Fibroblast of lung (primary cell): ENCODE data around the gene VAV2. TPM values are rescaled to one million over a fixed set of nuclear protein-coding genes. Genes with fewer than 3 reads are reported as not detected.

Experiments used
- DNase-seq, 2 donors: peaks; one replicate each; pipeline versions ENCODE4 v3.0.0 to v3.0.0-alpha.2; 2010; ENCODE audit warnings: low read depth in 2 of 2
- H2AFZ ChIP-seq: 2 replicates; pipeline ENCODE4 v1.5.1; 2012; ENCODE audit warnings: low read length, control low read depth, inconsistent platforms
- H3K27ac ChIP-seq: 2 replicates; pipeline ENCODE4 v1.5.1; 2011; ENCODE audit warnings: low read length, control low read depth; ENCODE audit not compliant: insufficient read depth
- H3K27me3 ChIP-seq: 2 replicates; pipeline ENCODE4 v1.5.1; 2011; ENCODE audit warnings: mild to moderate bottlenecking, low read length; ENCODE audit not compliant: control insufficient read depth, insufficient read depth
- H3K36me3 ChIP-seq: 2 replicates; pipeline ENCODE4 v1.5.1; 2011; ENCODE audit warnings: low read length; ENCODE audit not compliant: control insufficient read depth, insufficient read depth
- H3K4me1 ChIP-seq: 2 replicates; pipeline ENCODE4 v1.5.1; 2011; ENCODE audit warnings: low read length; ENCODE audit not compliant: control insufficient read depth, insufficient read depth; ENCODE audit errors: extremely low read depth
- H3K4me2 ChIP-seq: 2 replicates; pipeline ENCODE4 v1.5.1; 2011; ENCODE audit warnings: low read length, control low read depth; ENCODE audit not compliant: insufficient read depth; ENCODE audit errors: extremely low read depth
- H3K4me3 ChIP-seq, 4 experiments: fragments of 200-600 bp in 1 of 4; sonication (generic) in 1 of 4; replicated peaks in 1 of 4; 2 replicates each; pipeline ENCODE4 v1.5.1; 2011 to 2016; ENCODE audit warnings: low read length in 4 of 4, low read depth in 3 of 4, mild to moderate bottlenecking in 3 of 4, control low read depth in 2 of 4, inconsistent platforms in 1 of 4, mixed read lengths in 1 of 4; ENCODE audit not compliant: insufficient read depth in 1 of 4; ENCODE audit errors: control extremely low read depth in 1 of 4
- H3K79me2 ChIP-seq: 2 replicates; pipeline ENCODE4 v1.5.1; 2012; ENCODE audit warnings: mild to moderate bottlenecking, low read length, inconsistent platforms; ENCODE audit not compliant: control insufficient read depth, insufficient read depth
- H3K9ac ChIP-seq: 2 replicates; pipeline ENCODE4 v1.5.1; 2011; ENCODE audit warnings: mild to moderate bottlenecking, low read length, control low read depth; ENCODE audit not compliant: insufficient read depth
- H3K9me3 ChIP-seq: 2 replicates; pipeline ENCODE4 v1.5.1; 2012; ENCODE audit warnings: low read depth, low read length; ENCODE audit not compliant: control insufficient read depth, insufficient read depth
- H4K20me1 ChIP-seq: 2 replicates; pipeline ENCODE4 v1.5.1; 2011; ENCODE audit warnings: low read length; ENCODE audit not compliant: control insufficient read depth, insufficient read depth; ENCODE audit errors: extremely low read depth
- CTCF ChIP-seq, 2 donors: IDR thresholded peaks in 1 of 2; conservative IDR thresholded peaks in 1 of 2; 1 replicate in 1 of 2; 2 replicates in 1 of 2; pipeline ENCODE4 v1.5.1; 2011 to 2012; ENCODE audit warnings: low read length in 2 of 2, control low read depth in 1 of 2, inconsistent platforms in 1 of 2, low read depth in 1 of 2, mild to moderate bottlenecking in 1 of 2
- EZH2 ChIP-seq: IDR thresholded peaks from 2 replicates; pipeline ENCODE4 v1.5.1; 2012; ENCODE audit warnings: low read length, control low read depth, mild to moderate bottlenecking; ENCODE audit errors: missing control alignments
- polyA plus RNA-seq, 2 donors: library from polyadenylated mRNA; depleted of rRNA in 1 of 2; stranded (reverse) in 1 of 2; unstranded in 1 of 2; fragments of >200 nt; gene quantifications; 2 replicates each; pipeline ENCODE4 v1.2.1, GENCODE V29; 2011 to 2012; ENCODE audit warnings: missing spikeins in 1 of 2
- total RNA-seq: library from RNA; depleted of rRNA; stranded (reverse); fragments of >200 nt; gene quantifications from 2 replicates; pipeline ENCODE4 v1.2.1, GENCODE V29; 2014

Gene VAV2
- total and polyA plus RNA-seq, 2 donors (not counting 1 experiment from before 2014, with no cell fraction given), result 13.7 to 17.7 TPM

GRCh38 chr9:133979273-133979920 lies 12.7 kb downstream of the VAV2 start:
- peak overlapping the region; percentile 76 for H3K4me2 ChIP-seq
- peak overlapping the region in 3 of 4 experiments; percentile 21 to 38 (median 32) for H3K4me3 ChIP-seq
- H3K79me2 ChIP-seq, result peaks cover 84% of the 10 kb centered on the region
- H3K36me3 ChIP-seq, result peaks cover 5% of the 10 kb centered on the region
- no peaks in the 10 kb centered on the region for H4K20me1 ChIP-seq
- peak overlapping the region; percentile 43 for H2AFZ ChIP-seq
- peak overlapping the region; percentile 13 for H3K27ac ChIP-seq
- DNase-seq, result peak; percentile 45 to 46
- peak overlapping the region; percentile 38 for H3K9ac ChIP-seq
- H3K9me3 ChIP-seq, result no peaks in the 10 kb centered on the region
- peaks cover 7% of the 10 kb centered on the region for H3K4me1 ChIP-seq
- no peak for TF ChIP-seq EZH2
- no peak for TF ChIP-seq CTCF (conservative IDR thresholded peaks at IDR 0.05 in 1 of 2, IDR thresholded peaks at IDR 0.05 in 1 of 2; ENCODE audit: low read depth in 1 of 2, low read length in 2 of 2)
- no peaks in the 10 kb centered on the region for H3K27me3 ChIP-seq

GRCh38 chr9:133978899-133979272 lies 13.2 kb downstream of the VAV2 start:
- H3K36me3 ChIP-seq, result peaks cover 5% of the 10 kb centered on the region
- H3K27me3 ChIP-seq, result no peaks in the 10 kb centered on the region
- no peak for DNase-seq
- TF ChIP-seq EZH2, result no peak
- TF ChIP-seq CTCF (conservative IDR thresholded peaks at IDR 0.05 in 1 of 2, IDR thresholded peaks at IDR 0.05 in 1 of 2; ENCODE audit: low read depth in 1 of 2, low read length in 2 of 2), result no peak
- peaks cover 89% of the 10 kb centered on the region for H3K79me2 ChIP-seq
- peaks cover 7% of the 10 kb centered on the region for H3K4me1 ChIP-seq
- H2AFZ ChIP-seq, result peak overlapping the region; percentile 43
- no peaks in the 10 kb centered on the region for H4K20me1 ChIP-seq
- no peaks in the 10 kb centered on the region for H3K9me3 ChIP-seq
- H3K9ac ChIP-seq, result peak overlapping the region; percentile 38
- peak overlapping the region in 2 of 4 experiments; percentile 32 to 38 for H3K4me3 ChIP-seq
- peak overlapping the region; percentile 76 for H3K4me2 ChIP-seq
- peak overlapping the region; percentile 13 for H3K27ac ChIP-seq

GRCh38 chr9:133978226-133978898 lies 13.8 kb downstream of the VAV2 start:
- H3K4me2 ChIP-seq, result no peak overlapping the region
- no peaks in the 10 kb centered on the region for H3K9me3 ChIP-seq
- H3K36me3 ChIP-seq, result peaks cover 5% of the 10 kb centered on the region
- peaks cover 7% of the 10 kb centered on the region for H3K4me1 ChIP-seq
- peak overlapping the region; percentile 38 for H3K9ac ChIP-seq
- DNase-seq, result no peak
- no peak overlapping the region for H3K4me3 ChIP-seq
- no peak for TF ChIP-seq CTCF (conservative IDR thresholded peaks at IDR 0.05 in 1 of 2, IDR thresholded peaks at IDR 0.05 in 1 of 2; ENCODE audit: low read depth in 1 of 2, low read length in 2 of 2)
- TF ChIP-seq EZH2, result no peak
- peaks cover 92% of the 10 kb centered on the region for H3K79me2 ChIP-seq
- no peak overlapping the region for H3K27ac ChIP-seq
- no peaks in the 10 kb centered on the region for H4K20me1 ChIP-seq
- no peaks in the 10 kb centered on the region for H3K27me3 ChIP-seq
- H2AFZ ChIP-seq, result no peak overlapping the region
